Midbrain (tissue), 1 donor: ENCODE measurements around the gene ZNF215.
"Not testable (repeated sequence)": the region's sequence is repeated elsewhere in the genome, so short reads cannot be mapped to it uniquely, and the experiment has no call there.

ENCODE experiments used
- DNase-seq: peaks from one replicate; lab custom pipeline; 2025; lab: John Stamatoyannopoulos, UW

The ZNF215 gene

DNA sequence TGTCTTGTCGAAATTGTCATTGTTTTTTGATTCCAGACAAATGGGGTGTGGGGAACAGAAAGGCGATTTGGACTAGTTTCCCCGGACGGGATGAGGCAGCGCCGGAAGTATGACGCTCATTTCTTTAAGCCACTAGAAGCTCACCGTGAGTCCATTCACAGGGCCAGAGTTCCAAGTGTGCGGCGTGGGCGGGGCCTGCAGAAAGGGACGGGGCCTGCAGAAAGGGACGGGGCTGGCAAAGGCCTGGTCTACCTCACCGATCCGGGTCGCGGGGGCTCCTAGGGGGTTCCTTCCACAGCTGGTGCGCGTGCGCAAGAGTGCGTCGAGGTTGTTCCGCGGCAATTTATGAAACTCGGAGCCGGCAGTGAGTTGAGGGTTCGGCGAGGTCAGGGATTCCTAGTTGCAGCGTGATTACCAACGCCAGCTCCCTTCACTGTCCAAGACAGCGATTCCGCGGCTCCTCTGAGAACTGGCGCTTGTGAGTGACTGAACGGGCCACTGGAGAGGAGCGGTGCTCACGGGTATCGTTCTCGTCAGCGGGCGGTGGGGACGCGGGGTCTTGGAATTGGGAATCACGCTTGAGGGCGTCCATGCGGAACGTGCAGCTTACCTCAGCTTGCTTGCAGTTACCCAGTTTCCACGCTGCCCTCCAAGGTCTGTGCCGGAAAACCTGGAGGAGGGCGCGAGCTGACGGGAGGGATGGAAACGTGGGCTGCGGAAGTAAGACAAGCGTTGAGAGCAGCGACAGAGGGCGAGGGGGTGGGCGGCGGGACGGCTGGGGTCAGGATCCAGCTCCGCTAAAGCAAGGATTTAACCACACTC is at the start of gene ZNF215:
ZNF215 (plus strand) TSS at position 219 of the 822 bp plus-strand sequence. CDS start 5,847 bp downstream, outside the sequence.
- DNase-seq: peak; percentile 6

DNA sequence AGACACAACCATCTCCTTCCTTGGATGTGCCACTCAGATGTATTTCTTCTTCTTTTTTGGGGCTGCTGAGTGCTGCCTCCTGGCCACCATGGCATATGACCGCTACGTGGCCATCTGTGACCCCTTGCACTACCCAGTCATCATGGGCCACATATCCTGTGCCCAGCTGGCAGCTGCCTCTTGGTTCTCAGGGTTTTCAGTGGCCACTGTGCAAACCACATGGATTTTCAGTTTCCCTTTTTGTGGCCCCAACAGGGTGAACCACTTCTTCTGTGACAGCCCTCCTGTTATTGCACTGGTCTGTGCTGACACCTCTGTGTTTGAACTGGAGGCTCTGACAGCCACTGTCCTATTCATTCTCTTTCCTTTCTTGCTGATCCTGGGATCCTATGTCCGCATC is 49.3 kb upstream of the ZNF215 start:
- DNase-seq: no peak

DNA sequence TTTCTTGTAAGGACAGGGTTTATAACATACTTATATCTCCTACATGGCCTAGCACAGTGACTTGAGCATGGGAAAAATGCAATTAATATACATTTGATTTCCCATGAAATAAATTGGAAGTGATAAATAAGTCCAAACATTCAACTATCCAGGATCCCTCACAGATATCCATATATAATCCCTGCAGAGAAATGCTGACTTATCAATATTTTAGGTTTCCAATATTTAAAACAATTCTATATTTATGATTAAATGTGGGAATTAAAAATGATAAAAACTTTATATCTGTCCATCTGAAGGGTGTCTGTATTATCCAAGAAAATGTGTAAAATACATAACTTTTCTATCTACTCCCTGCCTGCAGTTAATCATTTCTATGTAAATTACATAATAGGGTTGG is 43.5 kb upstream of the ZNF215 start:
- DNase-seq: no peak

DNA sequence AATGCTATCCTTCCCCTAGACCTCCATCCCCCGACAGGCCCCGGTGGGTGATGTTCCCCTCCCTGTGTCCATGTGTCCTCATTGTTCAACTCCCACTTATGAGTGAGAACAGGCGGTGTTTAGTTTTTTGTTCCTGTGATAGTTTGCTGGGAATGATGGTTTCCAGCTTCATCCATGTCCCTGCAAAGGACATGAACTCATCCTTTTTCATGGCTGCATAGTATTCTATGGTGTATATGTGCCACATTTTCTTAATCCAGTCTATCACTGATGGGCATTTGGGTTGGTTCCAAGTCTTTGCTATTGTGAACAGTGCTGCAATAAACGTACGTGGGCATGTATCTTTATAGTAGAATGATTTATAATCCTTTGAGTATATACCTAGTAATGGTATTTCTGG is 38.5 kb upstream of the ZNF215 start:
- DNase-seq: not testable (repeated sequence)

DNA sequence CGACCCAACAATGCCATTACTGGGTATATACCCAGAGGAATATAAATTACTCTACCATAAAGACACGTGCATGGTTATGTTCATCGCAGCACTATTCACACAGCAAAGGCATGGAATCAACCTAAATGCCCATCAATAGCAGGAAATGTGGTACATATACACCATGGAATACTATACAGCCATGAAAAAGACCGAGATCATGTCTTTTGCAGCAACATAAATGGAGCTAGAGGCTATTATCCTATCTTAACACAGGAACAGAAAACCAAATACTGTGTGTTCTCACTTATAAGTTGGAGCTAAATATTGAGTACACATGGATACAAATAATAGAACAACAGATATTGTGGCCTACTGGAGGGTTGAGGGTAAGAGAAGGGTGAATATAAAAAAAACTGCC is 37.4 kb upstream of the ZNF215 start:
- no peak for DNase-seq

DNA sequence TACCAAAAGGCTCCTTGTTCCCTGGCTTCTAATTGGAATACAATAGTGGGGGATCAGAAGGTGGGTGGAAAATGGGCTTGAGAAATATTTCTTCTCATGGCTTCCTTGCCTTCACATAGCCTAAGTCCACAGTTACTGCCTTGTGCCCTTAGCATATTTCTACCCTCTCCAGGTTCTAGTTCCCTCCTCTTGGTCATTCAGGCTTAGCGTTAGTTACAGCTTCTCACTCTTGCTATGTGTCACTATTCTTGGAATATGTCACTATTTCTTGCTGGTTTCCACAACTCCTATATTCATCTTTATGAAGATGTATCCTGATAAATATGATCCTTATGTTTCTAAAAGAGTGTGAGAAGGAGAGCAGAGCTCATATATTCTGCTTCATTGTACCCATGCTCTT is 36.4 kb upstream of the ZNF215 start:
- DNase-seq: no peak

DNA sequence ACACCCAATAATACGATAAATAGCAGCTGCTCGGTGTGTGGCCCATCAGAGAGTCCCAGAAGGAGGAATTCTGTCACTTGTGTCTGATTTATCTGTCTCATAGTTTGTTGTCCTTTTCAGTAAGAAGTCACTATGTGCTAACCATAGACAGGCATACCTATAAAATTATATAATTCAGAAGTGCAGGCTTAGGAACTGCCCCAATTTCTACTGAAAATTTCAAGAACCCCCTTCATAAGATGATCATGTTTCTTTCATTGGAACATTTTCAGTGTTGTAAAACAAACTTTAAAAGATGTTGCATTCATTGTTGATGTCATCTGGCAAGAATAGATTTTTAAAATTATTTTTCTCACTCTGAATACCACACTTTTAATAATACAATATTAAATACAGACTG is 33.8 kb upstream of the ZNF215 start, which contains the start of gene OR2D2:
OR2D2 (minus strand) TSS at position 101 of the 400 bp plus-strand sequence; CDS start at position 101, 0 bp downstream.
- DNase-seq: no peak

DNA sequence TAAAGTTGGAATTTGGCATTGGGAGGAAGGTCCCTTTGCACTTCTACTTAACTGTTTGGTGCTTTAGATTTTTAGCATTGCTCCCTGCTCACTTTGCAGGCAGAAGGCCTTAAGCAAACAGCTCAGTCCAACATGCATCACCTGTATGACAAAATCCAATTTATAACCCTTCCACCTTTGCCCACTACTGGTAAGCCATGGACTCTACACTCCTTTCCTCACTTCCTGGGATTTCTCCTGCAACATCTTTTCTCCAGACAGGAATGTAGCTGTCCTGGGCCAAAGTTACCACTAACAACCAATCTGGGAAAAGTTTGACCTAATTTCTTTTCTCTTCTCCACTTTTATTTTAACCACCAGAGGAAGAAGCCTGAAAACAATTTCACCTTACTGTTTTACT is 32.1 kb upstream of the ZNF215 start:
- DNase-seq: no peak

DNA sequence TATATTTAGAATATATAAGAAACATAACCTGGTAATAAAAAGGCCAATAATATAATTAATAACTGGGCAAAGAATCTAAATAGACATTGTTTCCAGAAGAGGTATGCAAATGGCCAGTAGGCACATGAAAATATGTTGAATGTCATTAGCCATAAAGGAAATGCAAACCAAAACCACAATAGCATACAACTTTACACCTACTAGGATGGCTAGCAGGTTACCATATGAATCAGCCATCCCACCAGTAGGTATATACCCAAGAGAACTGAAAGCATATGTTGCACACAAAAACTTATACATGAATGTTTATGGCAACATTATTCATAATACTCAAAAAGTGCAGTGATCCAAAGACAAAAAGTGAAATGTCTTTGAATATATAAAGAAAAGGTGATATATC is 31.2 kb upstream of the ZNF215 start:
- DNase-seq: no peak

DNA sequence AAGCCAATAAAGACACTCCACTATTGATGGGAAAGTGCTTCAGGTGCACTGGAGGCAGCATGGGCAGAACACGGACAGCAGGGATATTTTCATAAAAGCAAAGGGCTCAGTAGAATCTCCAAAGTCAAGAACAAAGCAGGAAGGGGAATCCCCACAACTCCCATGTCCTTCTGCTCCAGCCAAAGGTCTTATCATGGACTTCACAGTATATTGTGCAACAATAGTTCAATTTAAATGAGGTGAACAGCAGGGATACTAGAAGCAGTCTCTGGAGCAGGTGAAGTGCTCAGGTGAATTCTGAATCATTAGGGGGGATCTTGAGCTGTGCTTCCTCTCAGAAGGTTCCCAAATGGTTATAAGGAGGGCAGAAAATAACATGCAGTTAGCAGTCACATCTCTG is 27.3 kb upstream of the ZNF215 start:
- no peak for DNase-seq

DNA sequence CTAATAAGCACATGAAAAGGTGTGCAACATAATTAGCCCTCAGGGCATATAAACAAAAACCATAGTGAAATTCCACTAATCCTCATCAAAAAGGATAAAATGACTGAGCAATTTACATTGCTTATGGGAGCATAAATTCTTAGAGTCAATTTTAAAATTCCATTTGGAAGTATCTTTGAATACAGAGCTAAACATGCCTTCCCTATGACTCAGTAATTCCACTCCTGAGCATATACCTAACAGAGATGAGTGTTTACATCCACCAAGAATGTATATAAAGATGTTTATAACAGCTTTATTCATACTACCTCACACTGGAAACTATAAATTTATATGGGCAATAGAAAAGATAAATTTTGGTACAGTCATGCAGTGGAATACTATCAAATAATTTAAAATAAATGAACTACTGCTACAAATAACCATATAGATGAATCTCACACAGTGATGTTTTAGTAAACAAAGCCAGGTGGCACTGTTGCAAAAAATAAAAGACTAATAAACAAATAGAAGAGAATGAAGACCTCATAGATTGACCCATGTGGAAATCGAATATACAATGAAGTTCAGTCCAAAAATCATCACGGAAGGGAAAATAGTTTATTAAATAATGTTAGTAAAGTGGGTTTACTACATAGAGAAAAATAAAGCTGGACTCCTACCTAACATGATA is 25.8 kb upstream of the ZNF215 start:
- no peak for DNase-seq

DNA sequence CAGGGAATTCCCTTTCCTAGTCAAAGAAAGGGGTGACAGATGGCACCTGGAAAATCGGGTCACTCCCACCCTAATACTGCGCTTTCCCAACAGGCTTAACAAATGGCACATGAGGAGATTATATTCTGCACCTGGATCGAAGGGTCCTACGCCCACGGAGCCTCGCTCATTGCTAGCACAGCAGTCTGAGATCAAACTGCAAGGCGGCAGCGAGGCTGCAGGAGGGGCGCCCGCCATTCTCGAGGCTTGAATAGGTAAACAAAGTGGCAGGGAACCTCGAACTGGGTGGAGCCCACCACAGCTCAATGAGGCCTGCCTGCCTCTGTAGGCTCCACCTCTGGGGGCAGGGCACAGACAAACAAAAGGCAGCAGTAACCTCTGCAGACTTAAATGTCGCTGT is 21.4 kb upstream of the ZNF215 start:
- DNase-seq: not testable (repeated sequence)

DNA sequence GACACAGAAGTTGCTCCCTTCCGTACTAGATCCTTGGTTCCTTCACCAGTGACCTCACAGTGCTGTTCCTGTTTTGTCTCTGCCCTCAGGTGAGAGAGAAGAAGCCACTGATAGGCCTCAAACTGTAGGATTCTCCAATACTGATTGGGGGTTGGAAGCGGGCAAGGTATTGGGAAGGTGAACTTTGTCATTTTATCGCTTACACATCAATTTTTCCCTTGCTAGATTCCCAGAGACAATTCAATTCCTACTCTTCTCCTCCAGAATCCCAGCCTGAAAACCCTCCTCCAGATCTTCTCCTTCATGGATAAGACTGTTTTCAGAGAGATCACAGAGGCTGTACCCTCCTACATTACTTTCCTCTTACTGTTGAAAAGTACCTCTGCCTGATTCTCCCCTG is 14.8 kb upstream of the ZNF215 start:
- DNase-seq: no peak

DNA sequence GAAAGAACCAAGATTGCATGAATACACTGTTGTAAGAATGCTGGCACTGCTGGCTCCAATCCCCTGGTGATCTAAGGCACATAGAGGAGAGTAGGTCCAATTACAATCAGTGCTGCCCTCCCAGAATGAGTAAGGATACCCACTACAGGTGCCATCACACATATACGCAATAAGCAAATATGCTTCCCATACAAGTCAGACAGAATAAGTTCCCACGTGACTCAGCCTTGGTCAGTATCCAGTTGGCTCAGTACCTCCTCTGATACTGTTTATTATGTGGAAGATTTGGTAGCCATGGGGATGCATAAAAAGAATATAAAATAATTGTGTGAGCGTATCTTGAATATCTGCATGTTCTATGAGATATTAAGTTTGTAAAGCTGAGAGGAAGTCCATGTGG is 14.3 kb upstream of the ZNF215 start:
- no peak for DNase-seq

DNA sequence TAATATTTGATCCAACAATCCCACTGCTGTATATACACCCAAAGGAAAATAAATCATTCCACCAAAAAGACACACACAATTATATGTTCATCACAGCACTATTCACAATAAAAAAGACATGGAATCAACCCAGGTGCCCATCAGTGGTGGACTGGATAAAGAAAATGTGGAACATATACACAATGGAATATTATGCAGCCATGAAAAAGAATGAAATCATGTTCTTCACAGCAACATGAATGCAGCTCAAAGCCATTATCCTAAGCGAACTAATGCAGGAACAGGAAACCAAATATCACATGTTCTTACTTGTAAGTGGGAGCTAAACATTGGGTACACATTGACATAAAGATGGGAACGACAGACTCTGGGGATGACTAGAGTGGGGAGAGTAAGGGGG is 6.5 kb upstream of the ZNF215 start:
- DNase-seq: no peak

DNA sequence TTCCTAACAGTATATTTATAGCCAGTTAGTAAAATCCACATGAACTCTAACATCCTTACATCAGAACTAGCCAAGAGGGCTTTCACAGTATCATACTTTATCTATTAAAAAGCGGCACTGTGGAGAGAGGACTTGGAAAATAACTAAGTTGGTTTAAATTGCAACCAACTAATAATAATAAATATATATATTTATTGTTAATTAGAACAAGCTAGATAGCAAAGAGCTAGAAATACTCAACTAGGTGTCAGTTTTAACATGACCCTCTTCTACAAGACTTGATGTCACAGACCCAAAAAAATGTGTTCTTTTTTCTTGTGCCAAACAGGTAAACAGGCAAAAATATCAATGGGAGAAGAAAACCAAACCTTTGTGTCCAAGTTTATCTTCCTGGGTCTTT is 5.5 kb upstream of the ZNF215 start, which contains the start of gene OR2D3:
OR2D3 (plus strand) TSS at position 301 of the 400 bp plus-strand sequence; CDS start at position 301, 0 bp downstream.
- DNase-seq: no peak

DNA sequence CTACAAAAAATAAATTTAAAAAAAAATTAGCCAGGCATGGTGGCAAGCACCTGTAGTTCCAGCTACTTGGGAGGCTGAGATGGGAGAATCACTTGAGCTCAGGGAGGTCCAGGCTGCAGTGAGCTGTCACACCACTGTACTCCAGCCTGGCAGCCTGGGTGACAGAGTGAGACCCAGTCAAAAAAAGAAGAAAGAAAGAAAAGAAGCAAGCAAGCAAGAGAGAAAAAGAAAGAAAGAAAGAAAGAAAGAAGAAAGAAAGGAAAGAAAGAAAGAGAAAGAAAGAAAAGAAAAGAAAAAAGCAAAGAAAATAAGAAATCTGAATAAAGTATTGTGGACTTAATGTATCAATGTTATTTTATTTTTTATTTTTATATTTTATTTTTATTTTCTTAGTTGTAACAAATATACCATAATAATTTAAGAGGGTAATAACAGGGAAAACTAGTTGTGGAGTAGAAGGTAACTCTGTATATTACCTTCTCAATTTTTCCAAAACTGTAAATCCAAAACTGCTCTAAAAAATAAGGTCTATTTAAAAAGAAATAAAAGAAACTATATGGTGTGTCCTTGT is 1.1 kb upstream of the ZNF215 start:
- DNase-seq: no peak

DNA sequence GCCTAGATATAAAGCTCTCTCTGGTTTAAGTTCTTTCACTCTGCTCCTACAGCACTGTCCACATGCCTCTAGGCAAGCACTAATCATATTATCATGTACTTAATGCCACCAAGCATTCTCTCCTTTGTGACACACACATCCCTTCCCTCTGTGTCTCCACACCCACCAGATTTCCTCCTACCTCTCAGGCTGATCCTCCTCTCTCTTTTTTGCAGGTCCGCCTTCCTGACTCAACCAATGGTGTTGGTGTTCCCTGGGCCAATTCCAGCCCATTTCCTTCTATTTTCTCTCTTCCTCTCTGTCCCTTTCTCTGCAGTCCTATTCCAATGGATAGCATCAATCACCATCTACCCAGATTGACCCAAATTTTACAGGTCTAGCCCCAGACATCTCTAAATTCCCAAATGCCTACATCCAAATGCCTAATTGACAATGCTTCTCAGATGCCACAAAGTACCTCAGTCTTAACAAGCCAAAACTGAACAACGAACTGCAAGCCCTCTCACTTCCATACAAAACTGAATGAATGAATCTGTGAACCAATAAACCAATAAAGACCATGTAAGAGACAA is 504 bp upstream of the ZNF215 start:
- DNase-seq: no peak

DNA sequence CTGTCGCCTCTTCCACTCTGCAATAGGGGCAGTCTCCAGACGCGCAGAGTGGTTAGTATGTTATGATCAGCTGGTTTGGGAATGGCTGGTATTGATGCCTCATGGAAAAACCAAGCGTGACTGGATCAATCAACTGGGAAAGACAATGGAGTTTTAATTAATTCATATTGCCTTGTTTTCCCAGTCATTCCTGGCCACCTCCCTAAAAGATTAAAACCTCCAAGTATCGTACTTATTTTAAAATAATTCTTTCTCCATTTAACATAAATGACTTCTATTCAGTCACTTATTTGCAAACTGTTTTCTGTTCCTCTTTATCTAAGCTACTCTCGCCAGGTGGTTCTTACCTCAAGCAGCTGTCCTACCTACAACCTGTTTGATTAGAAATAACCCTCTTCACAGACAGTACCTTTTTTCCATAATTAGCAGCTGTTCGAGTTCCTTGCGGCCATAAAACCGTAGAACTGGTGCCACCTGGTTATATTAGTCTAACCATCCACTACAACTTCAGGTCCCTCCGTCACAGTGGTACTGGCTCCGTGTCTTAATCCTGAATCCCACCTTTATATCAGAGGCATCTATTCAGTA is 898 bp downstream of the ZNF215 start:
- DNase-seq: no peak

DNA sequence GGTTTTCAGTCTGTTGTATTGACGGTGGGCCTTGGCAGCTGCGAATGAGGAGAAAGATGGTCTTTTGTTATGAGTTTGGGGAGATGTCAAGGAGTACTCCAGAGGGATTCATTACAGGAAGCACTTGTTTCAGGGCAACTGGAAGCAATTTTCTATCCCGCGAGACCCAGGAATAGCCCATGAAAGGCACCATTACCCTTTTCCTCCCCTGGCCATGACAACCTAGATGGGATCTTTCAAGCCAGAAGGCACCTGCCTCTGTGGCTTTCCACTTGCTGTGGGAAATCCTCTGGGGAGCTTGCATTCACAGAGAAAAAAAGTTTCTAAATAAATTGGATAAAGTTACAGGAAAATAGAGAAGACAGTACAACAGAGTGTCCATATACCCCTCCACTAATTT is 2.7 kb downstream of the ZNF215 start:
- no peak for DNase-seq

DNA sequence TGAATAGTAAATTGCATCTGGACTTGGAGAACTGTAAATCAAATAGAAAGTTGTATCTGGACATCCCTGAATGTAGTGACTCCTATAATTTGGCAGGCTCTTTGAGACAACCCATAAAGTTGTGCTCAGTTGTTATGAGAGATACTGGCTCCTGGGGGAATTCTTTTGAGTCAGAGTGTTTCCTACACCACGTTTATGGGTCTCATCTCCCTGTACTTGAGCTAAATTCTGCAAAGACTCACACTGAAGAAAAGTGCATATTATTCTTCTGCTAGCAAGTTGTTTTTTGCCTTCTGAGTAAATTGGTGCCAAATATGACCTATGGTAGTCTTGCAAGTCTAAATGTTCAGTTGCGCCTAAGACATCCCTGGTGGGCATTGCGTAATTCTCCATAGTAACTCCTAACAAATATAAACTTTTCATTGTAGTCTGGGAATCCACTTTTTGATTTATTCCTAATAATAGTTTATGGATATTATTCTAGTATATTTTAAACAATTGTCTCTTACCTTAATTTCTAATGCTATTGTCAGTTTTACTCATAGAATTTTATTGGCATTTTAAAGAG is 5.0 kb downstream of the ZNF215 start:
- DNase-seq: no peak

DNA sequence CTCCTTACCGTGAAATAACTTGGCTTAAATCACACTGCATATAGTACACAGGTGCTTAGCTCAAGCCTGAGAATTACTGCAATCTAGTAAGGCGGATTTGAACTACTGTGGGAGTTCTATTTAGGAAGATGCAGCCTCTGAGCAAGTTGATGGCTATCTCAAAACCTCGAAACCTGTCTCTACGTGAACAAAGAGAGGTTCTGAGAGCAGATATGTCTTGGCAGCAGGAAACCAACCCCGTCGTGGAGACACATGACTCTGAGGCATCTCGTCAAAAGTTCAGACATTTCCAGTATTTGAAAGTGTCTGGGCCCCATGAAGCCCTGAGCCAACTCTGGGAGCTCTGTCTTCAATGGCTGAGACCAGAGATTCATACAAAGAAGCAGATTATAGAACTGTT is 5.9 kb downstream of the ZNF215 start:
- no peak for DNase-seq
